ENCODE data around the gene FOXG1. TPM values are rescaled to one million over a fixed set of nuclear protein-coding genes. Genes with fewer than 3 reads are reported as not detected.

The FOXG1 gene
- total RNA-seq, 2 experiments from 2014 or later, result not detected

- Mint-ChIP-seq H3K27me3 (ENCODE audit: low read depth) (peaks cover 67% of the 10 kb centered on the region), H3K4me3 (no peak overlapping the region), H3K27ac (no peak overlapping the region), H3K36me3 (ENCODE audit: low read depth) (peaks cover 18% of the 10 kb centered on the region), H3K9me3 (ENCODE audit: insufficient read depth) (no peaks in the 10 kb centered on the region), H3K4me1 (ENCODE audit: low read depth) (peaks cover 3% of the 10 kb centered on the region)
- POLR2A ChIA-PET, result interaction anchor here (0.6 kb wide), 1 partner anchor 1506 kb away, joined by 3 read pairs; no protein-coding TSS in a partner anchor
- CTCF ChIA-PET, result interaction anchor here (1.1 kb wide), 1 partner anchor 8 kb away, joined by 3 read pairs; no protein-coding TSS in a partner anchor
- DNase-seq, result no peak
- no peak for ATAC-seq
These were observed 2.8 kb upstream of the FOXG1 start for GRCh38 chr14:28763751-28764256.

- ATAC-seq (no peak), DNase-seq (no peak)
- POLR2A ChIA-PET, result interaction anchor here (0.6 kb wide), 1 partner anchor 1506 kb away, joined by 3 read pairs; no protein-coding TSS in a partner anchor
- no peaks in the 10 kb centered on the region for H3K9me3 Mint-ChIP-seq (ENCODE audit: insufficient read depth)
- H3K27me3 Mint-ChIP-seq (ENCODE audit: low read depth), result peaks cover 63% of the 10 kb centered on the region
- peaks cover 3% of the 10 kb centered on the region for H3K4me1 Mint-ChIP-seq (ENCODE audit: low read depth)
- peaks cover 18% of the 10 kb centered on the region for H3K36me3 Mint-ChIP-seq (ENCODE audit: low read depth)
- no peak overlapping the region for H3K27ac Mint-ChIP-seq
- CTCF ChIA-PET, result interaction anchor here (1.1 kb wide), 1 partner anchor 9 kb away, joined by 3 read pairs; no protein-coding TSS in a partner anchor
- no peak overlapping the region for H3K4me3 Mint-ChIP-seq
These were observed 2.1 kb upstream of the FOXG1 start for GRCh38 chr14:28764257-28765160.

GRCh38 chr14:28765169-28765830 is 1.3 kb upstream of the FOXG1 start:
- ATAC-seq (no peak), DNase-seq (no peak)
- H3K4me3 Mint-ChIP-seq, result peak overlapping the region; percentile 46
- H3K36me3 Mint-ChIP-seq (ENCODE audit: low read depth), result peaks cover 18% of the 10 kb centered on the region
- H3K4me1 Mint-ChIP-seq (ENCODE audit: low read depth), result peaks cover 3% of the 10 kb centered on the region
- no peaks in the 10 kb centered on the region for H3K9me3 Mint-ChIP-seq (ENCODE audit: insufficient read depth)
- H3K27ac Mint-ChIP-seq, result peak overlapping the region; percentile 52
- CTCF ChIA-PET, result no interaction called here
- H3K27me3 Mint-ChIP-seq (ENCODE audit: low read depth), result peaks cover 56% of the 10 kb centered on the region
- POLR2A ChIA-PET, result no interaction called here

- CTCF ChIA-PET, result no interaction called here
- H3K27ac Mint-ChIP-seq, result peak overlapping the region; percentile 72
- H3K9me3 Mint-ChIP-seq (ENCODE audit: insufficient read depth), result no peaks in the 10 kb centered on the region
- peak overlapping the region; percentile 29 for H3K4me3 Mint-ChIP-seq
- POLR2A ChIA-PET, result no interaction called here
- DNase-seq (no peak), ATAC-seq (no peak)
- peaks cover 18% of the 10 kb centered on the region for H3K36me3 Mint-ChIP-seq (ENCODE audit: low read depth)
- peaks cover 52% of the 10 kb centered on the region for H3K27me3 Mint-ChIP-seq (ENCODE audit: low read depth)
- H3K4me1 Mint-ChIP-seq (ENCODE audit: low read depth), result peaks cover 3% of the 10 kb centered on the region
These were observed 637 bp upstream of the FOXG1 start for GRCh38 chr14:28765831-28766468.

- peaks cover 3% of the 10 kb centered on the region for H3K4me1 Mint-ChIP-seq (ENCODE audit: low read depth)
- H3K4me3 Mint-ChIP-seq, result peak overlapping the region; percentile 45
- ChIA-PET CTCF (no interaction called here), POLR2A (no interaction called here)
- H3K36me3 Mint-ChIP-seq (ENCODE audit: low read depth), result peaks cover 18% of the 10 kb centered on the region
- DNase-seq (no peak), ATAC-seq (no peak)
- peak overlapping the region; percentile 61 for H3K27ac Mint-ChIP-seq
- peaks cover 48% of the 10 kb centered on the region for H3K27me3 Mint-ChIP-seq (ENCODE audit: low read depth)
- H3K9me3 Mint-ChIP-seq (ENCODE audit: insufficient read depth), result no peaks in the 10 kb centered on the region
These were observed 654 bp downstream of the FOXG1 start for GRCh38 chr14:28767030-28767852.

- no peak for ATAC-seq
- CTCF ChIA-PET, result no interaction called here
- H3K27ac Mint-ChIP-seq, result peak overlapping the region; percentile 80
- POLR2A ChIA-PET, result no interaction called here
- H3K4me1 Mint-ChIP-seq (ENCODE audit: low read depth), result peaks cover 3% of the 10 kb centered on the region
- no peak for DNase-seq
- peak overlapping the region; percentile 45 for H3K4me3 Mint-ChIP-seq
- peaks cover 44% of the 10 kb centered on the region for H3K27me3 Mint-ChIP-seq (ENCODE audit: low read depth)
- H3K36me3 Mint-ChIP-seq (ENCODE audit: low read depth), result peaks cover 18% of the 10 kb centered on the region
- no peaks in the 10 kb centered on the region for H3K9me3 Mint-ChIP-seq (ENCODE audit: insufficient read depth)
These were observed 1.5 kb downstream of the FOXG1 start for GRCh38 chr14:28767853-28768741.

GRCh38 chr14:28769276-28769880 is 2.8 kb downstream of the FOXG1 start:
- Mint-ChIP-seq H3K27ac (no peak overlapping the region), H3K27me3 (ENCODE audit: low read depth) (peaks cover 48% of the 10 kb centered on the region), H3K4me1 (ENCODE audit: low read depth) (peaks cover 3% of the 10 kb centered on the region), H3K4me3 (no peak overlapping the region), H3K36me3 (ENCODE audit: low read depth) (peaks cover 23% of the 10 kb centered on the region), H3K9me3 (ENCODE audit: insufficient read depth) (peaks cover 6% of the 10 kb centered on the region)
- DNase-seq (no peak), ATAC-seq (no peak)
- ChIA-PET POLR2A (no interaction called here), CTCF (no interaction called here)

GRCh38 chr14:28770061-28770460 is 3.5 kb downstream of the FOXG1 start:
- H3K9me3 Mint-ChIP-seq (ENCODE audit: insufficient read depth), result peaks cover 6% of the 10 kb centered on the region
- peaks cover 47% of the 10 kb centered on the region for H3K27me3 Mint-ChIP-seq (ENCODE audit: low read depth)
- peaks cover 3% of the 10 kb centered on the region for H3K4me1 Mint-ChIP-seq (ENCODE audit: low read depth)
- H3K4me3 Mint-ChIP-seq, result no peak overlapping the region
- POLR2A ChIA-PET, result no interaction called here
- H3K27ac Mint-ChIP-seq, result no peak overlapping the region
- ATAC-seq (no peak), DNase-seq (no peak)
- CTCF ChIA-PET, result no interaction called here
- H3K36me3 Mint-ChIP-seq (ENCODE audit: low read depth), result peaks cover 23% of the 10 kb centered on the region

GRCh38 chr14:28770630-28771029 is 4.0 kb downstream of the FOXG1 start:
- Mint-ChIP-seq H3K27me3 (ENCODE audit: low read depth) (peaks cover 47% of the 10 kb centered on the region), H3K9me3 (ENCODE audit: insufficient read depth) (peaks cover 11% of the 10 kb centered on the region), H3K4me1 (ENCODE audit: low read depth) (peaks cover 3% of the 10 kb centered on the region), H3K27ac (no peak overlapping the region), H3K4me3 (no peak overlapping the region), H3K36me3 (ENCODE audit: low read depth) (peaks cover 20% of the 10 kb centered on the region)
- POLR2A ChIA-PET, result no interaction called here
- DNase-seq (no peak), ATAC-seq (no peak)
- CTCF ChIA-PET, result interaction anchor here (0.7 kb wide), 1 partner anchor 16 kb away, joined by 4 read pairs; no protein-coding TSS in a partner anchor

- CTCF ChIA-PET, result interaction anchor here (0.7 kb wide), 1 partner anchor 16 kb away, joined by 4 read pairs; no protein-coding TSS in a partner anchor
- Mint-ChIP-seq H3K27ac (no peak overlapping the region), H3K4me3 (no peak overlapping the region), H3K9me3 (ENCODE audit: insufficient read depth) (peaks cover 13% of the 10 kb centered on the region), H3K27me3 (ENCODE audit: low read depth) (peaks cover 47% of the 10 kb centered on the region), H3K4me1 (ENCODE audit: low read depth) (peaks cover under 1% of the 10 kb centered on the region), H3K36me3 (ENCODE audit: low read depth) (peaks cover 17% of the 10 kb centered on the region)
- DNase-seq (no peak), ATAC-seq (no peak)
- POLR2A ChIA-PET, result no interaction called here
These were observed 4.6 kb downstream of the FOXG1 start for GRCh38 chr14:28771168-28771567.
